DND-41 (cell line): Measurements from ENCODE around the gene RNF227.

Experiments used
- ATAC-seq: fragments of 200-7000 bp; cut with Tn5 transposase; 3 replicates; pipeline ENCODE4 v1.9.1; 2021; ENCODE audit warnings: low read depth; ENCODE audit not compliant: insufficient read depth
- DNase-seq: peaks from one replicate; pipeline ENCODE4 v3.0.0-alpha.2; 2020
- H2AFZ ChIP-seq: 2 replicates; pipeline ENCODE4 v1.6.0; 2012; ENCODE audit warnings: low read depth, low read length
- H3K27ac ChIP-seq: 2 replicates; pipeline ENCODE4 v1.5.1; 2012; ENCODE audit warnings: low read length, inconsistent platforms
- H3K27me3 ChIP-seq: fragments of 200-600 bp; sonication (generic); 2 replicates; pipeline ENCODE4 v1.6.0; 2012; ENCODE audit warnings: low read length, mild to moderate bottlenecking, inconsistent platforms; ENCODE audit not compliant: insufficient read depth, poor library complexity
- H3K36me3 ChIP-seq: 2 replicates; pipeline ENCODE4 v1.5.1; 2012; ENCODE audit warnings: low read length, inconsistent platforms; ENCODE audit not compliant: insufficient read depth
- H3K4me1 ChIP-seq: 2 replicates; pipeline ENCODE4 v1.5.1; 2012; ENCODE audit warnings: mild to moderate bottlenecking, low read length; ENCODE audit not compliant: insufficient read depth
- H3K4me2 ChIP-seq: 2 replicates; pipeline ENCODE4 v1.6.0; 2012; ENCODE audit warnings: mild to moderate bottlenecking, moderate library complexity, low read length, inconsistent platforms; ENCODE audit not compliant: insufficient read depth
- H3K4me3 ChIP-seq, 2 experiments: fragments of 200-600 bp in 1 of 2; shearing (Covaris generic) in 1 of 2; 2 replicates each; pipeline ENCODE4 v1.5.1; 2012 to 2016; ENCODE audit warnings: inconsistent platforms in 2 of 2, low read length in 2 of 2, mild to moderate bottlenecking in 2 of 2, low read depth in 1 of 2, moderate library complexity in 1 of 2
- H3K79me2 ChIP-seq: 2 replicates; pipeline ENCODE4 v1.6.0; 2012; ENCODE audit warnings: low read length, inconsistent platforms; ENCODE audit not compliant: insufficient read depth
- H3K9ac ChIP-seq: 2 replicates; pipeline ENCODE4 v1.6.0; 2012; ENCODE audit warnings: low read depth, mild to moderate bottlenecking, inconsistent platforms, low read length, moderate library complexity
- H3K9me3 ChIP-seq: 2 replicates; pipeline ENCODE4 v1.5.1; 2012; ENCODE audit warnings: low read length, moderate library complexity, mild to moderate bottlenecking, inconsistent platforms; ENCODE audit not compliant: insufficient read depth, severe bottlenecking
- H4K20me1 ChIP-seq: 2 replicates; pipeline ENCODE4 v1.6.0; 2012; ENCODE audit warnings: low read length; ENCODE audit not compliant: insufficient read depth
- EZH2 ChIP-seq: IDR thresholded peaks from 3 replicates; pipeline ENCODE4 v1.6.1; 2012; ENCODE audit warnings: borderline replicate concordance, low read depth, mild to moderate bottlenecking, moderate library complexity, low read length, inconsistent platforms; ENCODE audit not compliant: severe bottlenecking
- TF ChIP-seq, protein P1 (sequence below): IDR thresholded peaks from 2 replicates; pipeline ENCODE4 v1.5.1; 2012; ENCODE audit warnings: borderline replicate concordance, low read length, moderate library complexity, mild to moderate bottlenecking; ENCODE audit not compliant: poor library complexity, severe bottlenecking; ENCODE audit errors: extremely low read depth

Gene RNF227

DNA sequence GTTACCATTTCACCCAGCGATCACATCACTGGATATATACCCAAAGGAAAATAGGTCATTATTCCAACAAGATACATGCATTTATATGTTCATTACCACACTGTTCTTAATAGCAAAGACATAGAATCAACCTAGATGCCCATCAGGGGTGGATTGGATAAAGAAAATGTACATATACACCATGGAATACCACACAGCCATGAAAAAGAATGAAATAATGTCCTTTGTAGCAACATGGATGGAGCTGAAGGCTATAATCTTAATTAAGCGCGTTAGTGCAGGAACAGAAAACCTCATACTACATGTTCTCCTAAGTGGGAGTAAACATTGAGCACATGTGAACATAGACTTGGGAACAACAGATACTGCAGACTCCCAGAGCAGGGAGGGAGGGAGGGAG lies 34.5 kb upstream of the RNF227 start:
- Histone ChIP-seq H3K9me3 (no peaks in the 10 kb centered on the region), H3K27me3 (no peaks in the 10 kb centered on the region), H3K4me2 (no peak overlapping the region), H4K20me1 (no peaks in the 10 kb centered on the region), H3K79me2 (no peaks in the 10 kb centered on the region), H3K4me1 (no peaks in the 10 kb centered on the region), H2AFZ (no peak overlapping the region), H3K36me3 (peaks cover 39% of the 10 kb centered on the region), H3K9ac (no peak overlapping the region), H3K27ac (no peak overlapping the region), H3K4me3 (no peak overlapping the region)
- ATAC-seq (no peak), DNase-seq (no peak)
- TF ChIP-seq EZH2: no peak
- TF ChIP-seq, protein P1, sequence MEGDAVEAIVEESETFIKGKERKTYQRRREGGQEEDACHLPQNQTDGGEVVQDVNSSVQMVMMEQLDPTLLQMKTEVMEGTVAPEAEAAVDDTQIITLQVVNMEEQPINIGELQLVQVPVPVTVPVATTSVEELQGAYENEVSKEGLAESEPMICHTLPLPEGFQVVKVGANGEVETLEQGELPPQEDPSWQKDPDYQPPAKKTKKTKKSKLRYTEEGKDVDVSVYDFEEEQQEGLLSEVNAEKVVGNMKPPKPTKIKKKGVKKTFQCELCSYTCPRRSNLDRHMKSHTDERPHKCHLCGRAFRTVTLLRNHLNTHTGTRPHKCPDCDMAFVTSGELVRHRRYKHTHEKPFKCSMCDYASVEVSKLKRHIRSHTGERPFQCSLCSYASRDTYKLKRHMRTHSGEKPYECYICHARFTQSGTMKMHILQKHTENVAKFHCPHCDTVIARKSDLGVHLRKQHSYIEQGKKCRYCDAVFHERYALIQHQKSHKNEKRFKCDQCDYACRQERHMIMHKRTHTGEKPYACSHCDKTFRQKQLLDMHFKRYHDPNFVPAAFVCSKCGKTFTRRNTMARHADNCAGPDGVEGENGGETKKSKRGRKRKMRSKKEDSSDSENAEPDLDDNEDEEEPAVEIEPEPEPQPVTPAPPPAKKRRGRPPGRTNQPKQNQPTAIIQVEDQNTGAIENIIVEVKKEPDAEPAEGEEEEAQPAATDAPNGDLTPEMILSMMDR: no peak

DNA sequence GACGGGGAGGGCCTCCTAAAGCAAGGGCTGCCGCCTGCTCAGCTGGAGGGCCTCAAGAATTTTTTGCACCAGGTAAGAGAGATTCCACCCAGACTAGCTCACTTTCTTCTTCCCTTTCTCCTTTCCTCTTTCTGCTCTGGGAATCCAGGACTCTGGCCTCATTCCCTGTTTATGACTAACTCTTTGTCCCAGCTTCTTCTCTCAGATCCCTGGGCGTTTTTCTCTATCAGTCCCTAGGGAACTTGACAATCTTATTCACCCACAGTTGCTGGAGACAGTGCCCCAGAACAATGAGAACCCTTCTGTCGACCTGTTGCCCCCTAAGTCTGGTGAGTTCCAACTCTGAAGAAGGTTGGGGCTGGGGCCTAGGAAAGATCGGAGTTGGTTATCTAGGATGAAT lies 31.6 kb upstream of the RNF227 start:
- H3K4me3 ChIP-seq: no peak overlapping the region
- no peak for ATAC-seq
- H3K9ac ChIP-seq: no peak overlapping the region
- TF ChIP-seq, protein P1: no peak
- no peak for TF ChIP-seq EZH2
- H3K9me3 ChIP-seq: no peaks in the 10 kb centered on the region
- H3K4me1 ChIP-seq: no peaks in the 10 kb centered on the region
- H3K36me3 ChIP-seq: peaks cover 65% of the 10 kb centered on the region
- no peak overlapping the region for H3K27ac ChIP-seq
- H4K20me1 ChIP-seq: no peaks in the 10 kb centered on the region
- no peak for DNase-seq
- H3K79me2 ChIP-seq: no peaks in the 10 kb centered on the region
- no peak overlapping the region for H2AFZ ChIP-seq
- H3K27me3 ChIP-seq: no peaks in the 10 kb centered on the region
- no peak overlapping the region for H3K4me2 ChIP-seq

DNA sequence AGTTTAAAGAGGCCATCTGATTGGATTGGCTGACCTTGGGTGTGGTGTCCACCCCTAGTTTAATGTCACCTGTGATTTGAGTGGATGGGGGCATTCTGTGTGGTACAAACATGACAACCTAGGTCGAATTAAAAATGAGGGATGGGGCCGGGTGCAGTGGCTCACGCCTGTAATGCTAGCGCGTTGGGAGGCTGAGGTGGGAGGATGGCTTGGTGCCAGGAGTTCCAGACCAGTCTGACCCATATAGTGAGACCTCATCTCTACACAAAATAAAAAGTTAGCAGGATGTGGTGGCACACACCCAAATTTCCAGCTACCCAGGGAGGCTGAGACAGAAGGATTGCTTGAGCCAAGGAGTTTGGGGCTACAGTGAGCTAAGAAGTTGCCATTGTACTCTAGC lies 30.4 kb upstream of the RNF227 start:
- H3K4me1 ChIP-seq: no peaks in the 10 kb centered on the region
- no peaks in the 10 kb centered on the region for H3K79me2 ChIP-seq
- H3K27me3 ChIP-seq: no peaks in the 10 kb centered on the region
- H4K20me1 ChIP-seq: no peaks in the 10 kb centered on the region
- DNase-seq: no peak
- H2AFZ ChIP-seq: no peak overlapping the region
- H3K4me2 ChIP-seq: no peak overlapping the region
- no peak overlapping the region for H3K4me3 ChIP-seq
- H3K36me3 ChIP-seq: peaks cover 72% of the 10 kb centered on the region
- TF ChIP-seq, protein P1: no peak
- TF ChIP-seq EZH2: no peak
- H3K27ac ChIP-seq: no peak overlapping the region
- no peaks in the 10 kb centered on the region for H3K9me3 ChIP-seq
- H3K9ac ChIP-seq: no peak overlapping the region
- no peak for ATAC-seq

DNA sequence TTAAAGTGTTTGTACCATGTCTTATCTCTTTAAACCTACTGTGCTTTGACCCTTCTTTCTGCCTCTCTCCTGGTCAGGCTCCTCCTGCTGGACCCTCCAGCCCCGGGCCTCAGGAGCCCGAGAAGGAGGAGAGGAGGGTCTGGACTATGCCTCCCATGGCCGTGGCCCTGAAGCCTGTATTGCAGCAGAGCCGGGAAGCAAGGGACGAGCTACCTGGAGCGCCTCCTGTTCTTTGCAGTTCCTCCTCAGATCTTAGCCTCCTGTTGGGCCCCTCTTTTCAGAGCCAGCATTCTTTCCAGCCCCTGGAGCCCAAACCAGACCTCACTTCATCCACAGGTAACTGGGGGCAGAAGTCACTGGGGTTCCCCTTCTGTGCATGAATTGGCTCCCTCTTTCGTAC lies 29.6 kb upstream of the RNF227 start:
- H3K27ac ChIP-seq: no peak overlapping the region
- ATAC-seq (no peak), DNase-seq (no peak)
- peaks cover 80% of the 10 kb centered on the region for H3K36me3 ChIP-seq
- no peak overlapping the region for H2AFZ ChIP-seq
- no peaks in the 10 kb centered on the region for H3K9me3 ChIP-seq
- no peaks in the 10 kb centered on the region for H3K79me2 ChIP-seq
- TF ChIP-seq, protein P1: no peak
- no peak for TF ChIP-seq EZH2
- H3K9ac ChIP-seq: no peak overlapping the region
- H4K20me1 ChIP-seq: no peaks in the 10 kb centered on the region
- no peak overlapping the region for H3K4me3 ChIP-seq
- H3K4me2 ChIP-seq: no peak overlapping the region
- H3K4me1 ChIP-seq: no peaks in the 10 kb centered on the region
- H3K27me3 ChIP-seq: no peaks in the 10 kb centered on the region
